GM12892 (cell line): ENCODE results near the gene MSL2.

Experiments
- POLR2A ChIP-seq: IDR thresholded peaks from 2 replicates; pipeline ENCODE4 v1.6.1; 2011; ENCODE audit warnings: low read depth, low read length, control low read depth
- TAF1 ChIP-seq: IDR thresholded peaks from 2 replicates; pipeline ENCODE4 v1.6.1; 2011; ENCODE audit warnings: low read depth, mild to moderate bottlenecking, control low read depth, low read length, borderline replicate concordance

- TF ChIP-seq TAF1 (no peak), POLR2A (no peak)
Observed at GRCh38 chr3:136209921-136210320, 13.8 kb upstream of the MSL2 start.
